H1 (cell line): ENCODE results near the gene PURB. TPM values are rescaled to one million over a fixed set of nuclear protein-coding genes. Genes with fewer than 3 reads are reported as not detected.
A peak's percentile ranks its signal among the peaks of the same experiment; 100 is the strongest.

ENCODE experiments used
- CTCF ChIA-PET: fragments of 300-600 bp; sonication (Branson Sonifier 250); formaldehyde crosslinking; loops from one replicate; lab custom pipeline; 2021; ENCODE audit not compliant: partially characterized antibody; lab: Charles Lee
- POLR2A ChIA-PET: fragments of 300-600 bp; sonication (Branson Sonifier 250); formaldehyde crosslinking; loops from one replicate; lab custom pipeline; 2021; ENCODE audit warnings: inconsistent platforms; ENCODE audit not compliant: partially characterized antibody; lab: Charles Lee
- DNase-seq, 2 experiments: peaks; one replicate each; pipeline versions ENCODE4 v3.0.0 to v3.0.0-alpha.2; 2010 to 2022; ENCODE audit warnings: low spot score in 2 of 2, low read depth in 1 of 2, mixed read lengths in 1 of 2
- FAIRE-seq: peaks from 2 replicates; lab custom pipeline; 2011; peaks lifted over from hg19 to GRCh38; lab: Jason Lieb, UNC
- H2AFZ ChIP-seq: 2 replicates; pipeline ENCODE4 v1.8.1; 2012; ENCODE audit warnings: low read length, inconsistent platforms
- H2AK5ac ChIP-seq: 2 replicates; pipeline ENCODE4 v1.6.1; 2013; ENCODE audit warnings: low read depth, low read length
- H2BK120ac ChIP-seq: replicated peaks from 2 replicates; pipeline ENCODE3; 2013; ENCODE audit warnings: low read depth, low read length, inconsistent platforms
- H2BK12ac ChIP-seq: 2 replicates; pipeline ENCODE4 v1.6.1; 2013; ENCODE audit warnings: low read depth, low read length
- H2BK15ac ChIP-seq: 2 replicates; pipeline ENCODE4 v1.6.1; 2013; ENCODE audit warnings: low read length
- H2BK20ac ChIP-seq: 2 replicates; pipeline ENCODE4 v1.6.1; 2013; ENCODE audit warnings: low read length
- H2BK5ac ChIP-seq: 2 replicates; pipeline ENCODE4 v1.6.1; 2013; ENCODE audit warnings: low read depth, low read length
- H3K14ac ChIP-seq: 2 replicates; pipeline ENCODE4 v1.6.1; 2013; ENCODE audit warnings: inconsistent platforms; ENCODE audit not compliant: insufficient read length
- H3K18ac ChIP-seq: 2 replicates; pipeline ENCODE4 v1.6.1; 2013; ENCODE audit warnings: low read length; ENCODE audit errors: extremely low read depth
- H3K23ac ChIP-seq: 2 replicates; pipeline ENCODE4 v1.6.1; 2013; ENCODE audit warnings: inconsistent platforms; ENCODE audit not compliant: insufficient read length
- H3K23me2 ChIP-seq: 2 replicates; pipeline ENCODE4 v1.6.1; 2013; ENCODE audit warnings: low read depth, low read length
- H3K27ac ChIP-seq: 2 replicates; pipeline ENCODE4 v1.6.1; 2011; ENCODE audit warnings: low read depth, low read length, inconsistent platforms
- H3K27me3 ChIP-seq, 4 experiments: replicated peaks in 1 of 4; 1 replicate in 1 of 4; 2 replicates in 3 of 4; pipeline versions ENCODE4 v1.6.1 to v1.8.1; 2011 to 2013; ENCODE audit warnings: low read length in 3 of 4, mild to moderate bottlenecking in 3 of 4, inconsistent platforms in 2 of 4, mixed read lengths in 2 of 4, moderate library complexity in 1 of 4; ENCODE audit not compliant: control insufficient read depth in 3 of 4, insufficient read depth in 3 of 4; ENCODE audit errors: extremely low read depth in 1 of 4
- H3K36me3 ChIP-seq, 4 experiments: 2 replicates each; pipeline versions ENCODE4 v1.6.1 to v1.8.1; 2011 to 2013; ENCODE audit warnings: mild to moderate bottlenecking in 4 of 4, low read length in 3 of 4, moderate library complexity in 2 of 4, control low read depth in 1 of 4, inconsistent platforms in 1 of 4; ENCODE audit not compliant: insufficient read depth in 4 of 4, control insufficient read depth in 2 of 4
- H3K4ac ChIP-seq: replicated peaks from 2 replicates; pipeline ENCODE3; 2013; ENCODE audit warnings: low read length, low read depth, mixed read lengths, inconsistent platforms; ENCODE audit not compliant: insufficient read length
- H3K4me1 ChIP-seq, 4 experiments: replicated peaks in 1 of 4; 1 replicate in 1 of 4; 2 replicates in 3 of 4; pipeline versions ENCODE4 v1.6.1 to v1.8.1; 2011 to 2013; ENCODE audit warnings: low read length in 3 of 4, inconsistent platforms in 2 of 4, mixed read lengths in 1 of 4; ENCODE audit not compliant: insufficient read depth in 4 of 4, control insufficient read depth in 3 of 4
- H3K4me2 ChIP-seq, 2 experiments: 2 replicates each; pipeline versions ENCODE4 v1.6.1 to v1.8.1; 2011 to 2013; ENCODE audit warnings: low read depth in 2 of 2, low read length in 2 of 2, control low read depth in 1 of 2, inconsistent platforms in 1 of 2, mild to moderate bottlenecking in 1 of 2; ENCODE audit not compliant: insufficient read depth in 1 of 2
- H3K4me3 ChIP-seq, 4 experiments: fragments of 200-600, 300-600 bp in 1 of 4; sonication (generic), shearing (Covaris generic), sonication (Bioruptor Twin) in 1 of 4; 2 replicates each; pipeline versions ENCODE4 v1.5.1 to v1.8.1; 2011 to 2016; ENCODE audit warnings: low read length in 4 of 4, low read depth in 3 of 4, control low read depth in 2 of 4, inconsistent platforms in 2 of 4, mild to moderate bottlenecking in 2 of 4, mixed read lengths in 1 of 4, moderate library complexity in 1 of 4; ENCODE audit not compliant: insufficient read depth in 2 of 4; ENCODE audit errors: extremely low read depth in 1 of 4
- H3K56ac ChIP-seq: replicated peaks from 2 replicates; pipeline ENCODE3; 2013; ENCODE audit warnings: low read depth, mild to moderate bottlenecking, mixed read lengths, low read length, inconsistent platforms; ENCODE audit not compliant: insufficient read length
- H3K79me1 ChIP-seq: 2 replicates; pipeline ENCODE4 v1.6.1; 2013; ENCODE audit warnings: low read depth, low read length, control low read depth
- H3K79me2 ChIP-seq, 2 experiments: 2 replicates each; pipeline versions ENCODE4 v1.6.1 to v1.8.1; 2012 to 2013; ENCODE audit warnings: low read length in 2 of 2, mild to moderate bottlenecking in 2 of 2, inconsistent platforms in 1 of 2; ENCODE audit not compliant: insufficient read depth in 2 of 2, control insufficient read depth in 1 of 2
- H3K9ac ChIP-seq, 4 experiments: replicated peaks in 1 of 4; 1 replicate in 1 of 4; 2 replicates in 3 of 4; pipeline versions ENCODE4 v1.6.1 to v1.8.1; 2011 to 2013; ENCODE audit warnings: low read depth in 3 of 4, low read length in 3 of 4, control low read depth in 2 of 4, mild to moderate bottlenecking in 2 of 4, moderate library complexity in 2 of 4, inconsistent platforms in 1 of 4; ENCODE audit errors: extremely low read depth in 1 of 4
- H3K9me3 ChIP-seq, 2 experiments: 2 replicates each; pipeline versions ENCODE4 v1.6.1 to v1.8.1; 2012 to 2013; ENCODE audit warnings: mild to moderate bottlenecking in 2 of 2, moderate library complexity in 2 of 2, control low read depth in 1 of 2, inconsistent platforms in 1 of 2, low read depth in 1 of 2, low read length in 1 of 2, mixed read lengths in 1 of 2; ENCODE audit not compliant: insufficient read depth in 2 of 2
- H4K20me1 ChIP-seq, 2 experiments: replicated peaks in 1 of 2; 2 replicates each; pipeline versions ENCODE3 to v1.8.1; 2011 to 2013; ENCODE audit warnings: inconsistent platforms in 2 of 2, low read length in 2 of 2, mild to moderate bottlenecking in 1 of 2; ENCODE audit not compliant: insufficient read depth in 2 of 2, control insufficient read depth in 1 of 2
- H4K5ac ChIP-seq: 2 replicates; pipeline ENCODE4 v1.6.1; 2013; ENCODE audit warnings: low read length, low read depth, mixed read lengths, inconsistent platforms; ENCODE audit not compliant: insufficient read length
- H4K8ac ChIP-seq: 2 replicates; pipeline ENCODE4 v1.8.0; 2013; ENCODE audit warnings: mild to moderate bottlenecking, moderate library complexity, low read length, inconsistent platforms; ENCODE audit not compliant: insufficient read depth; ENCODE audit errors: extremely low read depth
- H4K91ac ChIP-seq: replicated peaks from 2 replicates; pipeline ENCODE3; 2013; ENCODE audit warnings: low read length, mixed read lengths, inconsistent platforms; ENCODE audit not compliant: insufficient read length
- EP300 ChIP-seq, 2 experiments: IDR thresholded peaks; 1 replicate in 1 of 2; 2 replicates in 1 of 2; pipeline ENCODE4 v1.6.1; 2011 to 2012; ENCODE audit warnings: low read depth in 2 of 2, low read length in 2 of 2, mild to moderate bottlenecking in 2 of 2, borderline replicate concordance in 1 of 2, inconsistent platforms in 1 of 2, moderate library complexity in 1 of 2
- HDAC6 ChIP-seq: IDR thresholded peaks from one replicate; pipeline ENCODE4 v1.7.1; 2012; ENCODE audit warnings: low read depth, mild to moderate bottlenecking, inconsistent platforms, low read length, moderate library complexity
- SIN3A ChIP-seq, 2 experiments: IDR thresholded peaks in 1 of 2; conservative IDR thresholded peaks in 1 of 2; 2 replicates each; pipeline ENCODE4 v1.6.1; 2011 to 2012; ENCODE audit warnings: low read length in 2 of 2, improper control_type of control experiment in 1 of 2, low read depth in 1 of 2, mild to moderate bottlenecking in 1 of 2
- SP4 ChIP-seq: IDR thresholded peaks from 2 replicates; pipeline ENCODE4 v1.6.1; 2012; ENCODE audit warnings: low read length, inconsistent platforms
- WGBS, 2 experiments: shearing (Covaris generic) in 1 of 2; methylation state at CpG; one replicate each; pipeline versions ENCODE4 v1.1.6 to v1.1.7; 2013 to 2015; ENCODE audit warnings: low lambda C conversion rate in 2 of 2, mixed read lengths in 2 of 2, inconsistent platforms in 1 of 2, low coverage in 1 of 2, missing lambda C conversion rate in 1 of 2; ENCODE audit not compliant: insufficient replicate concordance in 2 of 2, insufficient coverage in 1 of 2, insufficient read length in 1 of 2; ENCODE audit errors: extremely low coverage in 1 of 2, missing lambda C conversion rate in 1 of 2; 5-methylcytosine and 5-hydroxymethylcytosine counted together
- long read RNA-seq, 2 experiments: library from RNA in 1 of 2; library from capped mRNA in 1 of 2; stranded (forward); transcript quantifications; one replicate each; pipeline ENCODE4 v2.0.0, GENCODE V29; 2021; ENCODE audit warnings: inconsistent platforms in 1 of 2
- polyA minus RNA-seq, 3 experiments: library from RNA; depleted of rRNA, polyadenylated mRNA; stranded (reverse); fragments of >200 nt; gene quantifications; 1 replicate in 2 of 3; 2 replicates in 1 of 3; pipeline ENCODE4 v1.2.3, GENCODE V29; 2011
- polyA plus RNA-seq, 7 experiments: library from polyadenylated mRNA; depleted of rRNA in 3 of 7; stranded (reverse) in 5 of 7; unstranded in 2 of 7; fragments of >200 nt in 5 of 7; fragments of 200-250 nt in 2 of 7; gene quantifications; 1 replicate in 5 of 7; 2 replicates in 1 of 7; 4 replicates in 1 of 7; pipeline versions ENCODE4 v1.2.1 to v1.2.3, GENCODE V29; 2011 to 2013; ENCODE audit warnings: missing spikeins in 2 of 7, mixed read lengths in 2 of 7
- total RNA-seq: library from RNA; stranded (reverse); fragmentation: NEBNext Ultra II Directional; extraction: Animal tissue kit (Norgen Biotek cat#: 25700); gene quantifications from 2 replicates; pipeline ENCODE4 v1.2.1, GENCODE V29; 2021

PURB gene
- total RNA-seq (21.9 and 22.7 TPM in 2 replicates), polyA plus RNA-seq (2011; rRNA removed) (3.0 and 3.3 TPM in 2 replicates), polyA minus RNA-seq (2011; rRNA and poly(A)+ RNA removed) (4.8 and 6.3 TPM in 2 replicates)
- polyA plus RNA-seq (2011; cell fraction: cytosol; rRNA removed): 4.7 TPM
- 3.6 TPM for polyA plus RNA-seq (2011; cell fraction: nucleus; rRNA removed)
- polyA plus RNA-seq (2012, experiment 1 of 2): 7.5 to 15.5 TPM (median 9.9 TPM) in 4 replicates
- 1.5 TPM for polyA plus RNA-seq (2012, experiment 2 of 2)
- polyA plus RNA-seq (2013, experiment 1 of 2): 11.2 TPM
- polyA plus RNA-seq (2013, experiment 2 of 2): 10.1 TPM
- 8.9 TPM for polyA minus RNA-seq (2011; cell fraction: cytosol; rRNA and poly(A)+ RNA removed)
- 11.1 TPM for polyA minus RNA-seq (2011; cell fraction: nucleus; rRNA and poly(A)+ RNA removed)
- long read RNA-seq, experiment 1, full-length matches to known transcripts: 23 of 23 reads
- long read RNA-seq, experiment 1, partial matches to known transcripts: 0 of 23 reads
- long read RNA-seq, experiment 1, other reads (novel, unspliced or antisense): 0 of 23 reads
- long read RNA-seq, experiment 2, full-length matches to known transcripts: 4 of 4 reads
- long read RNA-seq, experiment 2, partial matches to known transcripts: 0 of 4 reads
- long read RNA-seq, experiment 2, other reads (novel, unspliced or antisense): 0 of 4 reads

- FAIRE-seq (no peak), DNase-seq (peak; percentile 70 to 94)
- peak within 1 kb of the TSS; percentile 90 to 95 (median 92) for H3K9ac ChIP-seq
- peak within 1 kb of the TSS; percentile 92 for H3K27ac ChIP-seq
- peaks cover 15 to 40% of the 10 kb centered on the region in 2 experiments for H3K79me2 ChIP-seq
- no peak within 1 kb of the TSS for H3K14ac ChIP-seq
- peaks cover 5% of the 10 kb centered on the region; the same call in 1 of the 2 replicates for H3K23me2 ChIP-seq
- peak within 1 kb of the TSS; percentile 67 to 94 (median 86) for H3K4me3 ChIP-seq
- H4K91ac ChIP-seq: peak within 1 kb of the TSS; percentile 47
- peak within 1 kb of the TSS; percentile 97 for H4K8ac ChIP-seq
- no peaks in the 10 kb centered on the region for H3K9me3 ChIP-seq
- H3K23ac ChIP-seq: no peak within 1 kb of the TSS
- ChIA-PET POLR2A (interaction anchor here (0.8 to 3.4 kb wide), 19 partner anchors 9 to 308 kb away, joined by 3 to 53 read pairs (median 4); partner anchors contain the start of gene H2AZ2), CTCF (interaction anchor here (1.0 to 1.4 kb wide), 4 partner anchors 27 to 116 kb away, joined by 3 to 5 read pairs (median 3); no protein-coding TSS in a partner anchor)
- peaks cover 1 to 11% (median 5%) of the 10 kb centered on the region in 4 experiments; a peak in 5 of 7 replicates for H3K4me1 ChIP-seq
- peaks cover 2 to 11% of the 10 kb centered on the region in 2 experiments for H4K20me1 ChIP-seq
- peak within 1 kb of the TSS; percentile 91 to 98 for H3K4me2 ChIP-seq
- no peak within 1 kb of the TSS for H2AK5ac ChIP-seq
- H3K56ac ChIP-seq: peak within 1 kb of the TSS; percentile 35
- peaks cover 9% of the 10 kb centered on the region; the same call in 1 of the 2 replicates for H3K79me1 ChIP-seq
- H2BK5ac ChIP-seq: peak within 1 kb of the TSS; percentile 95
- H3K18ac ChIP-seq: peak within 1 kb of the TSS; percentile 26; the same call in 1 of the 2 replicates
- peak within 1 kb of the TSS; percentile 41 for H4K5ac ChIP-seq
- H3K36me3 ChIP-seq: peaks cover 0 to 16% (median 0%) of the 10 kb centered on the region in 4 experiments; a peak in 3 of 8 replicates
- H2BK15ac ChIP-seq: no peak within 1 kb of the TSS
- WGBS, 2 experiments: 4% methylated on average over 41 of the region's 72 CpGs; no CpG with 5 or more reads in 1 of the 2 experiments
- no peak within 1 kb of the TSS for H2BK20ac ChIP-seq
- H3K27me3 ChIP-seq: no peaks in the 10 kb centered on the region
- H3K4ac ChIP-seq: peak within 1 kb of the TSS; percentile 13
- peak within 1 kb of the TSS; percentile 80; the same call in 1 of the 2 replicates for H2AFZ ChIP-seq
- H2BK120ac ChIP-seq: no peak within 1 kb of the TSS
- peak within 1 kb of the TSS; percentile 23; the same call in 1 of the 2 replicates for H2BK12ac ChIP-seq
- TF ChIP-seq HDAC6: no peak
- TF ChIP-seq SP4: peak; percentile 66; the same call in 1 of the 2 replicates
- peak in 1 of 2 experiments; percentile 75; a peak in 1 of 3 replicates for TF ChIP-seq EP300 (IDR thresholded peaks at IDR 0.05; ENCODE audit: borderline replicate concordance in 1 of 2, low read depth in 2 of 2, low read length in 2 of 2)
- TF ChIP-seq SIN3A (conservative IDR thresholded peaks at IDR 0.05 in 1 of 2, IDR thresholded peaks at IDR 0.05 in 1 of 2; ENCODE audit: low read depth in 1 of 2, low read length in 2 of 2): peak; percentile 42 to 80; a peak in 2 of 4 replicates
These were observed at the start of gene PURB for GRCh38 chr7:44885394-44886317. TSS of gene PURB (minus strand) at chr7:44885530. CDS start at chr7:44885348, 182 bp downstream.
